Ishikawa (cell line): Measurements from ENCODE around the gene PDE6H.

Experiments
- CEBPB ChIP-seq: IDR thresholded peaks from 2 replicates; pipeline ENCODE4 v1.6.1; 2012
- CREB1 ChIP-seq: IDR thresholded peaks from 2 replicates; pipeline ENCODE4 v1.6.1; 2012; ENCODE audit warnings: low read depth
- EGR1 ChIP-seq: IDR thresholded peaks from 2 replicates; pipeline ENCODE4 v1.6.1; 2012
- EP300 ChIP-seq: IDR thresholded peaks from 2 replicates; pipeline ENCODE4 v1.6.1; 2012; ENCODE audit warnings: borderline replicate concordance
- FOXM1 ChIP-seq: IDR thresholded peaks from 2 replicates; pipeline ENCODE4 v1.6.1; 2012; ENCODE audit warnings: low read depth, borderline replicate concordance
- MAX ChIP-seq: IDR thresholded peaks from 2 replicates; pipeline ENCODE4 v1.6.1; 2012
- NFIC ChIP-seq: IDR thresholded peaks from 2 replicates; pipeline ENCODE4 v1.6.1; 2012
- RAD21 ChIP-seq: IDR thresholded peaks from 2 replicates; pipeline ENCODE4 v1.6.1; 2012; ENCODE audit warnings: low read depth
- REST ChIP-seq: IDR thresholded peaks from 2 replicates; pipeline ENCODE4 v1.6.1; 2012; ENCODE audit warnings: low read depth, mild to moderate bottlenecking
- TAF1 ChIP-seq: IDR thresholded peaks from 2 replicates; pipeline ENCODE4 v1.6.1; 2012; ENCODE audit warnings: low read depth, mild to moderate bottlenecking
- TCF12 ChIP-seq: IDR thresholded peaks from 2 replicates; pipeline ENCODE4 v1.6.1; 2012; ENCODE audit warnings: low read depth
- TEAD4 ChIP-seq: IDR thresholded peaks from 2 replicates; pipeline ENCODE4 v1.6.1; 2012
- USF1 ChIP-seq: IDR thresholded peaks from 2 replicates; pipeline ENCODE4 v1.6.1; 2012
- YY1 ChIP-seq: IDR thresholded peaks from 2 replicates; pipeline ENCODE4 v1.6.1; 2012; ENCODE audit warnings: low read depth
- ZBTB7A ChIP-seq: IDR thresholded peaks from 2 replicates; pipeline ENCODE4 v1.6.1; 2012; ENCODE audit warnings: low read depth

The PDE6H gene

GRCh38 chr12:14950982-14951746, 21.7 kb upstream of the PDE6H start:
- TF ChIP-seq CEBPB: no peak
- TF ChIP-seq YY1: peak; percentile 52; the same call in 1 of the 2 replicates
- peak; percentile 94 for TF ChIP-seq MAX
- TF ChIP-seq TEAD4: peak; percentile 80
- no peak for TF ChIP-seq CREB1

- TF ChIP-seq MAX (no peak), TAF1 (no peak), USF1 (no peak), CREB1 (no peak), YY1 (no peak), TEAD4 (no peak), NFIC (no peak), ZBTB7A (no peak), FOXM1 (no peak), EP300 (no peak), RAD21 (no peak), REST (no peak), CEBPB (no peak), EGR1 (no peak), TCF12 (no peak)
These were observed 21.0 kb upstream of the PDE6H start for GRCh38 chr12:14951851-14952250.

GRCh38 chr12:14952299-14952921, 20.4 kb upstream of the PDE6H start:
- TF ChIP-seq TCF12: no peak
- no peak for TF ChIP-seq REST
- TF ChIP-seq EP300: no peak
- TF ChIP-seq MAX: no peak
- TF ChIP-seq CREB1: no peak
- TF ChIP-seq EGR1: no peak
- no peak for TF ChIP-seq NFIC
- TF ChIP-seq TEAD4: no peak
- TF ChIP-seq YY1: no peak
- no peak for TF ChIP-seq USF1
- no peak for TF ChIP-seq ZBTB7A
- no peak for TF ChIP-seq TAF1
- no peak for TF ChIP-seq FOXM1
- TF ChIP-seq CEBPB: no peak
- no peak for TF ChIP-seq RAD21

- TF ChIP-seq YY1 (no peak), USF1 (no peak), TCF12 (no peak), CEBPB (no peak), EP300 (no peak), RAD21 (no peak), FOXM1 (no peak), CREB1 (no peak), NFIC (no peak), REST (no peak), TAF1 (no peak), EGR1 (no peak), TEAD4 (no peak), ZBTB7A (no peak), MAX (no peak)
These were observed 19.1 kb upstream of the PDE6H start for GRCh38 chr12:14953752-14954151.
